ENCODE measurements around the gene TMEM272. TPM values are rescaled to one million over a fixed set of nuclear protein-coding genes. Genes with fewer than 3 reads are reported as not detected.

TMEM272 gene
- total and polyA plus RNA-seq, 2 of the 13 experiments (the other 11 are each of a cell fraction or from before 2014, with no cell fraction given): 0.37 to 0.62 TPM

- TF ChIP-seq ZNF441 (CRISPR knock-in tag; IDR thresholded peaks at IDR 0.05; ENCODE audit: borderline replicate concordance) (0 out of 2 replicates have a peak, but pooled peaks have one; percentile 33), JUNB (CRISPR knock-in tag; IDR thresholded peaks at IDR 0.05; ENCODE audit: borderline replicate concordance) (no peak), HDAC2 (CRISPR knock-in tag; IDR thresholded peaks at IDR 0.05) (0 out of 2 replicates have a peak, but pooled peaks have one; percentile 15), MIER2 (CRISPR knock-in tag; IDR thresholded peaks at IDR 0.05) (no peak), STAT5B (CRISPR knock-in tag; IDR thresholded peaks at IDR 0.05) (0 out of 2 replicates have a peak, but pooled peaks have one; percentile 25), ZNF205 (CRISPR knock-in tag; IDR thresholded peaks at IDR 0.05) (no peak), ZNF136 (CRISPR knock-in tag; IDR thresholded peaks at IDR 0.05; ENCODE audit: low read depth) (no peak), ZNF687 (CRISPR knock-in tag; IDR thresholded peaks at IDR 0.05) (peak; percentile 75), ZNF644 (CRISPR knock-in tag; IDR thresholded peaks at IDR 0.05; ENCODE audit: low read depth) (peak; percentile 50; the same call in 1 of the 2 replicates), SKI (IDR thresholded peaks at IDR 0.05; ENCODE audit: partially characterized antibody) (no peak), ZNF501 (CRISPR knock-in tag; IDR thresholded peaks at IDR 0.05) (peak; percentile 31; the same call in 1 of the 2 replicates), TFDP1 (CRISPR knock-in tag; IDR thresholded peaks at IDR 0.05; ENCODE audit: borderline replicate concordance) (peak; percentile 76; the same call in 1 of the 2 replicates), PHF8 (CRISPR knock-in tag; IDR thresholded peaks at IDR 0.05) (peak; percentile 59; the same call in 1 of the 2 replicates), EP300 (IDR thresholded peaks at IDR 0.05; ENCODE audit: low read depth in 2 of 2, low read length in 2 of 2) (0 out of 4 replicates have a peak, but pooled peaks of 1 of the 2 experiments have one; percentile 10), EP300 (CRISPR knock-in tag; IDR thresholded peaks at IDR 0.05; ENCODE audit: borderline replicate concordance) (no peak), ZBTB39 (CRISPR knock-in tag; IDR thresholded peaks at IDR 0.05) (no peak), ELF1 (CRISPR knock-in tag; IDR thresholded peaks at IDR 0.05) (0 out of 2 replicates have a peak, but pooled peaks have one; percentile 12), ZNF792 (CRISPR knock-in tag; IDR thresholded peaks at IDR 0.05) (no peak), KDM2A (CRISPR knock-in tag; IDR thresholded peaks at IDR 0.05; ENCODE audit: borderline replicate concordance, low read depth) (peak; percentile 59; the same call in 1 of the 2 replicates), TBP (CRISPR knock-in tag; IDR thresholded peaks at IDR 0.05) (no peak), TBX2 (CRISPR knock-in tag; IDR thresholded peaks at IDR 0.05; ENCODE audit: borderline replicate concordance) (0 out of 2 replicates have a peak, but pooled peaks have one; percentile 36), CBX5 (CRISPR knock-in tag; IDR thresholded peaks at IDR 0.05; ENCODE audit: borderline replicate concordance) (0 out of 2 replicates have a peak, but pooled peaks have one; percentile 62), NBN (conservative IDR thresholded peaks at IDR 0.05) (no peak), ZFP1 (CRISPR knock-in tag; IDR thresholded peaks at IDR 0.05) (no peak)
Observed at GRCh38 chr13:51844862-51845573, at the start of gene TMEM272 (continued).

Measured in HepG2 (cell line).